Panc1 (cell line): ENCODE data around the gene PEAK3. TPM values are rescaled to one million over a fixed set of nuclear protein-coding genes. Genes with fewer than 3 reads are reported as not detected.

Experiments
- ATAC-seq: fragments of 200-7000 bp; cut with Tn5 transposase; 2 replicates; pipeline ENCODE4 v1.9.1; 2020; ENCODE audit warnings: mild to moderate bottlenecking, moderate library complexity
- BruUV-seq: library from RNA; stranded (reverse); fragments of 400-500 nt; replicated peaks from 2 replicates; lab custom pipeline; 2021; lab: Mats Ljungman, UMichigan
- CTCF ChIA-PET: fragments of 300-600 bp; sonication (Branson Sonifier 250); formaldehyde crosslinking; loops from one replicate; lab custom pipeline; 2022; ENCODE audit warnings: antibody characterized with exemption; lab: Charles Lee
- POLR2A ChIA-PET: fragments of 300-600 bp; sonication (Branson Sonifier 250); formaldehyde crosslinking; loops from one replicate; lab custom pipeline; 2022; ENCODE audit warnings: antibody characterized with exemption; lab: Charles Lee
- DNase-seq: peaks from one replicate; pipeline ENCODE4 v3.0.0-alpha.2; 2010; ENCODE audit warnings: low read depth, low spot score
- H3K27ac ChIP-seq: 2 replicates; pipeline ENCODE4 v1.5.1; 2011; ENCODE audit warnings: mild to moderate bottlenecking, low read length, inconsistent platforms
- H3K27me3 ChIP-seq: fragments of 200-500 bp; sonication (Bioruptor generic); 2 replicates; pipeline ENCODE4 v1.6.0; 2014; ENCODE audit warnings: low read length, inconsistent platforms; ENCODE audit not compliant: control insufficient read depth, insufficient read depth
- H3K36me3 ChIP-seq: fragments of 200-500 bp; sonication (Bioruptor generic); 2 replicates; pipeline ENCODE4 v1.5.1; 2014; ENCODE audit warnings: inconsistent platforms, mild to moderate bottlenecking, low read length, moderate library complexity; ENCODE audit not compliant: control insufficient read depth, insufficient read depth
- H3K4me1 ChIP-seq: 2 replicates; pipeline ENCODE4 v1.5.1; 2011; ENCODE audit warnings: inconsistent platforms, mild to moderate bottlenecking, low read length, moderate library complexity; ENCODE audit not compliant: control insufficient read depth, insufficient read depth
- H3K4me3 ChIP-seq, 2 experiments: 2 replicates each; pipeline ENCODE4 v1.5.1; 2011 to 2012; ENCODE audit warnings: low read depth in 2 of 2, low read length in 2 of 2, mild to moderate bottlenecking in 2 of 2, inconsistent platforms in 1 of 2, moderate library complexity in 1 of 2
- H3K9me3 ChIP-seq: fragments of 200-500 bp; sonication (Bioruptor generic); 2 replicates; pipeline ENCODE4 v1.5.1; 2014; ENCODE audit warnings: low read depth, mild to moderate bottlenecking, inconsistent platforms, low read length, moderate library complexity; ENCODE audit not compliant: control insufficient read depth, insufficient read depth
- CTCF ChIP-seq: fragments of 450-650 bp; IDR thresholded peaks from 2 replicates; pipeline ENCODE4 v1.5.1; 2017; ENCODE audit warnings: mild to moderate bottlenecking
- POLR2AphosphoS5 ChIP-seq: IDR thresholded peaks from 2 replicates; pipeline ENCODE4 v1.6.1; 2012; ENCODE audit warnings: mild to moderate bottlenecking, low read depth, low read length, moderate library complexity
- REST ChIP-seq, 2 experiments: IDR thresholded peaks; 2 replicates each; pipeline ENCODE4 v1.6.1; 2011 to 2012; ENCODE audit warnings: low read depth in 2 of 2, control low read depth in 1 of 2, low read length in 1 of 2, mild to moderate bottlenecking in 1 of 2, moderate library complexity in 1 of 2; ENCODE audit not compliant: insufficient read depth in 1 of 2
- SIN3A ChIP-seq: IDR thresholded peaks from 2 replicates; pipeline ENCODE4 v1.6.1; 2012; ENCODE audit warnings: low read depth, mild to moderate bottlenecking, low read length, moderate library complexity, borderline replicate concordance; ENCODE audit not compliant: insufficient read depth
- TCF7L2 ChIP-seq: IDR thresholded peaks from 2 replicates; pipeline ENCODE4 v1.6.1; 2011; ENCODE audit warnings: mild to moderate bottlenecking, low read depth, low read length, inconsistent platforms
- in situ Hi-C: cut with HindIII; loops from 2 replicates; pipeline ENCODE4 v1.10.0; 2016; ENCODE audit warnings: low sequenced_read_pairs, low pct_unique_long_range_greater_than_20kb
- intact Hi-C: fragments of 100-400 bp; cut with micrococcal nuclease; formaldehyde crosslinking; loops from one replicate; pipeline ENCODE4 v1.10.0; 2022; ENCODE audit not compliant: unreplicated experiment
- total RNA-seq: library from RNA; stranded (reverse); gene quantifications from one replicate; pipeline ENCODE4 v1.2.1, GENCODE V29; 2021; ENCODE audit not compliant: unreplicated experiment

The PEAK3 gene
- total RNA-seq, 1 experiment from 2014 or later, result not detected

GRCh38 chr19:2269244-2270156, 12.5 kb downstream of the PEAK3 start:
- Histone ChIP-seq H3K36me3 (peaks cover 7% of the 10 kb centered on the region; the same call in 1 of the 2 replicates), H3K4me1 (peaks cover 18% of the 10 kb centered on the region), H3K27me3 (no peaks in the 10 kb centered on the region), H3K4me3 (peak overlapping the region; percentile 71 to 89), H3K9me3 (no peaks in the 10 kb centered on the region), H3K27ac (peak overlapping the region; percentile 93)
- in situ Hi-C loops, result no loop called here
- BruUV-seq, result no TSS peak
- ChIA-PET CTCF (no interaction called here), POLR2A (no interaction called here)
- intact Hi-C loops, result no loop called here
- ATAC-seq, result peak; percentile 84
- no peak for DNase-seq
- TF ChIP-seq SIN3A, result peak; percentile 91
- no peak for TF ChIP-seq TCF7L2
- peak; percentile 99 for TF ChIP-seq POLR2AphosphoS5
- 0 out of 4 replicates have a peak, but pooled peaks of 1 of the 2 experiments have one; percentile 3 for TF ChIP-seq REST (IDR thresholded peaks at IDR 0.05; ENCODE audit: insufficient read depth in 1 of 2, low read depth in 2 of 2, low read length in 1 of 2)

- DNase-seq (no peak), ATAC-seq (no peak)
- Histone ChIP-seq H3K9me3 (no peaks in the 10 kb centered on the region), H3K4me3 (peak overlapping the region; percentile 70 to 89), H3K27me3 (no peaks in the 10 kb centered on the region), H3K4me1 (peaks cover 15% of the 10 kb centered on the region), H3K36me3 (peaks cover 7% of the 10 kb centered on the region; the same call in 1 of the 2 replicates), H3K27ac (peak overlapping the region; percentile 93)
- intact Hi-C loops, result no loop called here
- no TSS peak for BruUV-seq
- in situ Hi-C loops, result no loop called here
- TF ChIP-seq REST (IDR thresholded peaks at IDR 0.05; ENCODE audit: insufficient read depth in 1 of 2, low read depth in 2 of 2, low read length in 1 of 2), result no peak
- TF ChIP-seq CTCF, result no peak
- no peak for TF ChIP-seq POLR2AphosphoS5
- TF ChIP-seq SIN3A, result no peak
- no peak for TF ChIP-seq TCF7L2
- POLR2A ChIA-PET, result no interaction called here
- CTCF ChIA-PET, result no interaction called here
Observed at GRCh38 chr19:2268861-2269243, 13.1 kb downstream of the PEAK3 start.
